ENCODE measurements around the gene USP2.

USP2 gene

GRCh38 chr11:119412072-119412471, 30.6 kb upstream of the USP2 start:
- peaks cover 0 to 16% of the 10 kb centered on the region in 2 experiments for H3K27me3 ChIP-seq (ENCODE audit: control insufficient read depth in 1 of 2, insufficient read depth in 1 of 2, low read length in 2 of 2)
- DNase-seq = no peak
- no peak overlapping the region for H3K4me2 ChIP-seq (ENCODE audit: low read length, poor library complexity, severe bottlenecking)
- no peaks in the 10 kb centered on the region for H3K79me1 ChIP-seq (replicated peaks; ENCODE audit: low read length, poor library complexity, severe bottlenecking)
- 86% methylated on average over 2 of the region's 2 CpGs for WGBS
- H3K14ac ChIP-seq (ENCODE audit: low read length in 2 of 2) = no peak overlapping the region
- H2BK15ac ChIP-seq (ENCODE audit: low read depth, poor library complexity, severe bottlenecking) = no peak overlapping the region
- H4K91ac ChIP-seq (ENCODE audit: low read length) = no peak overlapping the region
- no peak overlapping the region for H2BK5ac ChIP-seq (ENCODE audit: low read depth, low read length, poor library complexity, severe bottlenecking)
- H3K9me3 ChIP-seq (ENCODE audit: control insufficient read depth, low read length) = no peaks in the 10 kb centered on the region
- no peak overlapping the region for H3K4ac ChIP-seq (ENCODE audit: low read depth in 1 of 2, low read length in 2 of 2)
- no peak overlapping the region for H3K23ac ChIP-seq (ENCODE audit: low read length in 2 of 2)
- H3K36me3 ChIP-seq (ENCODE audit: control insufficient read depth in 1 of 2, insufficient read depth in 2 of 2, low read depth in 1 of 2, low read length in 2 of 2) = no peaks in the 10 kb centered on the region
- no peak overlapping the region for H2AFZ ChIP-seq (ENCODE audit: low read depth, low read length)
- H2BK12ac ChIP-seq (ENCODE audit: low read length in 2 of 2) = no peak overlapping the region
- no peak overlapping the region for H3K4me3 ChIP-seq (ENCODE audit: insufficient read depth in 1 of 2, low read depth in 1 of 2, low read length in 2 of 2)
- no peak overlapping the region for H2AK5ac ChIP-seq (ENCODE audit: low read length, severe bottlenecking)
- no peak overlapping the region for H3K27ac ChIP-seq (ENCODE audit: low read length, poor library complexity, severe bottlenecking)
- H4K8ac ChIP-seq (ENCODE audit: low read length) = no peak overlapping the region
- no peak overlapping the region for H3K18ac ChIP-seq (ENCODE audit: low read depth in 1 of 2, low read length in 2 of 2)
- no peaks in the 10 kb centered on the region for H3K4me1 ChIP-seq (ENCODE audit: control insufficient read depth, insufficient read depth, low read depth, low read length)
- no peak overlapping the region for H2BK120ac ChIP-seq (ENCODE audit: low read depth, low read length)
- no peak overlapping the region for H3K9ac ChIP-seq (ENCODE audit: low read length)

- no peak overlapping the region for H3K4me2 ChIP-seq (ENCODE audit: low read length, poor library complexity, severe bottlenecking)
- no peak overlapping the region for H4K91ac ChIP-seq (ENCODE audit: low read length)
- no peak overlapping the region for H2BK5ac ChIP-seq (ENCODE audit: low read depth, low read length, poor library complexity, severe bottlenecking)
- H3K14ac ChIP-seq (ENCODE audit: low read length in 2 of 2) = no peak overlapping the region
- no peak overlapping the region for H4K8ac ChIP-seq (ENCODE audit: low read length)
- no peak overlapping the region for H2BK120ac ChIP-seq (ENCODE audit: low read depth, low read length)
- H3K23ac ChIP-seq (ENCODE audit: low read length in 2 of 2) = no peak overlapping the region
- H3K36me3 ChIP-seq (ENCODE audit: control insufficient read depth in 1 of 2, insufficient read depth in 2 of 2, low read depth in 1 of 2, low read length in 2 of 2) = no peaks in the 10 kb centered on the region
- no peak overlapping the region for H2BK12ac ChIP-seq (ENCODE audit: low read length in 2 of 2)
- H3K4ac ChIP-seq (ENCODE audit: low read depth in 1 of 2, low read length in 2 of 2) = no peak overlapping the region
- H3K9me3 ChIP-seq (ENCODE audit: control insufficient read depth, low read length) = no peaks in the 10 kb centered on the region
- H3K9ac ChIP-seq (ENCODE audit: low read length) = no peak overlapping the region
- no peak overlapping the region for H3K4me3 ChIP-seq (ENCODE audit: insufficient read depth in 1 of 2, low read depth in 1 of 2, low read length in 2 of 2)
- no peaks in the 10 kb centered on the region for H3K4me1 ChIP-seq (ENCODE audit: control insufficient read depth, insufficient read depth, low read depth, low read length)
- no peak for DNase-seq
- no peak overlapping the region for H2AFZ ChIP-seq (ENCODE audit: low read depth, low read length)
- peaks cover 0 to 16% of the 10 kb centered on the region in 2 experiments for H3K27me3 ChIP-seq (ENCODE audit: control insufficient read depth in 1 of 2, insufficient read depth in 1 of 2, low read length in 2 of 2)
- H2AK5ac ChIP-seq (ENCODE audit: low read length, severe bottlenecking) = no peak overlapping the region
- H2BK15ac ChIP-seq (ENCODE audit: low read depth, poor library complexity, severe bottlenecking) = no peak overlapping the region
- WGBS = 88% methylated on average over 1 of the region's 1 CpG
- H3K18ac ChIP-seq (ENCODE audit: low read depth in 1 of 2, low read length in 2 of 2) = no peak overlapping the region
- no peaks in the 10 kb centered on the region for H3K79me1 ChIP-seq (replicated peaks; ENCODE audit: low read length, poor library complexity, severe bottlenecking)
- no peak overlapping the region for H3K27ac ChIP-seq (ENCODE audit: low read length, poor library complexity, severe bottlenecking)
Observed at GRCh38 chr11:119410501-119410900, 29.0 kb upstream of the USP2 start.

- no peak overlapping the region for H3K4ac ChIP-seq (ENCODE audit: low read depth in 1 of 2, low read length in 2 of 2)
- peaks cover 0 to 16% of the 10 kb centered on the region in 2 experiments for H3K27me3 ChIP-seq (ENCODE audit: control insufficient read depth in 1 of 2, insufficient read depth in 1 of 2, low read length in 2 of 2)
- no peaks in the 10 kb centered on the region for H3K9me3 ChIP-seq (ENCODE audit: control insufficient read depth, low read length)
- H2AFZ ChIP-seq (ENCODE audit: low read depth, low read length) = no peak overlapping the region
- H3K4me3 ChIP-seq (ENCODE audit: insufficient read depth in 1 of 2, low read depth in 1 of 2, low read length in 2 of 2) = no peak overlapping the region
- H3K4me1 ChIP-seq (ENCODE audit: control insufficient read depth, insufficient read depth, low read depth, low read length) = no peaks in the 10 kb centered on the region
- no peaks in the 10 kb centered on the region for H3K79me1 ChIP-seq (replicated peaks; ENCODE audit: low read length, poor library complexity, severe bottlenecking)
- no peak overlapping the region for H2BK5ac ChIP-seq (ENCODE audit: low read depth, low read length, poor library complexity, severe bottlenecking)
- H3K9ac ChIP-seq (ENCODE audit: low read length) = no peak overlapping the region
- H3K14ac ChIP-seq (ENCODE audit: low read length in 2 of 2) = no peak overlapping the region
- no peaks in the 10 kb centered on the region for H3K36me3 ChIP-seq (ENCODE audit: control insufficient read depth in 1 of 2, insufficient read depth in 2 of 2, low read depth in 1 of 2, low read length in 2 of 2)
- no peak overlapping the region for H2BK15ac ChIP-seq (ENCODE audit: low read depth, poor library complexity, severe bottlenecking)
- no peak overlapping the region for H3K27ac ChIP-seq (ENCODE audit: low read length, poor library complexity, severe bottlenecking)
- no peak overlapping the region for H4K8ac ChIP-seq (ENCODE audit: low read length)
- no peak overlapping the region for H3K23ac ChIP-seq (ENCODE audit: low read length in 2 of 2)
- H3K4me2 ChIP-seq (ENCODE audit: low read length, poor library complexity, severe bottlenecking) = no peak overlapping the region
- no peak overlapping the region for H3K18ac ChIP-seq (ENCODE audit: low read depth in 1 of 2, low read length in 2 of 2)
- no peak overlapping the region for H2BK12ac ChIP-seq (ENCODE audit: low read length in 2 of 2)
- no peak overlapping the region for H2BK120ac ChIP-seq (ENCODE audit: low read depth, low read length)
- 83% methylated on average over 1 of the region's 1 CpG for WGBS
- no peak overlapping the region for H4K91ac ChIP-seq (ENCODE audit: low read length)
- no peak for DNase-seq
- H2AK5ac ChIP-seq (ENCODE audit: low read length, severe bottlenecking) = no peak overlapping the region
Observed at GRCh38 chr11:119409731-119410130, 28.2 kb upstream of the USP2 start.

- no peak overlapping the region for H3K9ac ChIP-seq (ENCODE audit: low read length)
- no peak overlapping the region for H2BK5ac ChIP-seq (ENCODE audit: low read depth, low read length, poor library complexity, severe bottlenecking)
- H3K4me1 ChIP-seq (ENCODE audit: control insufficient read depth, insufficient read depth, low read depth, low read length) = no peaks in the 10 kb centered on the region
- no peak overlapping the region for H3K4ac ChIP-seq (ENCODE audit: low read depth in 1 of 2, low read length in 2 of 2)
- H4K8ac ChIP-seq (ENCODE audit: low read length) = no peak overlapping the region
- H3K18ac ChIP-seq (ENCODE audit: low read depth in 1 of 2, low read length in 2 of 2) = no peak overlapping the region
- H2BK12ac ChIP-seq (ENCODE audit: low read length in 2 of 2) = no peak overlapping the region
- no peak overlapping the region for H2AFZ ChIP-seq (ENCODE audit: low read depth, low read length)
- DNase-seq = no peak
- no peaks in the 10 kb centered on the region for H3K79me1 ChIP-seq (replicated peaks; ENCODE audit: low read length, poor library complexity, severe bottlenecking)
- no peak overlapping the region for H2BK15ac ChIP-seq (ENCODE audit: low read depth, poor library complexity, severe bottlenecking)
- no peak overlapping the region for H3K23ac ChIP-seq (ENCODE audit: low read length in 2 of 2)
- no peak overlapping the region for H3K14ac ChIP-seq (ENCODE audit: low read length in 2 of 2)
- no peak overlapping the region for H3K4me2 ChIP-seq (ENCODE audit: low read length, poor library complexity, severe bottlenecking)
- H4K91ac ChIP-seq (ENCODE audit: low read length) = no peak overlapping the region
- H3K9me3 ChIP-seq (ENCODE audit: control insufficient read depth, low read length) = peaks cover 15% of the 10 kb centered on the region
- H3K27me3 ChIP-seq (ENCODE audit: control insufficient read depth in 1 of 2, insufficient read depth in 1 of 2, low read length in 2 of 2) = peaks cover 7 to 16% of the 10 kb centered on the region in 2 experiments
- H2BK120ac ChIP-seq (ENCODE audit: low read depth, low read length) = no peak overlapping the region
- no peak overlapping the region for H3K4me3 ChIP-seq (ENCODE audit: insufficient read depth in 1 of 2, low read depth in 1 of 2, low read length in 2 of 2)
- no peaks in the 10 kb centered on the region for H3K36me3 ChIP-seq (ENCODE audit: control insufficient read depth in 1 of 2, insufficient read depth in 2 of 2, low read depth in 1 of 2, low read length in 2 of 2)
- H3K27ac ChIP-seq (ENCODE audit: low read length, poor library complexity, severe bottlenecking) = no peak overlapping the region
- WGBS = 90% methylated on average over 2 of the region's 3 CpGs
- no peak overlapping the region for H2AK5ac ChIP-seq (ENCODE audit: low read length, severe bottlenecking)
Observed at GRCh38 chr11:119406005-119406404, 24.5 kb upstream of the USP2 start.
